ENCODE data around the gene NYNRIN. TPM values are rescaled to one million over a fixed set of nuclear protein-coding genes. Genes with fewer than 3 reads are reported as not detected.

The NYNRIN gene
- total and polyA plus RNA-seq, 2 experiments from 2014 or later: 3.1 to 20.0 TPM

DNA sequence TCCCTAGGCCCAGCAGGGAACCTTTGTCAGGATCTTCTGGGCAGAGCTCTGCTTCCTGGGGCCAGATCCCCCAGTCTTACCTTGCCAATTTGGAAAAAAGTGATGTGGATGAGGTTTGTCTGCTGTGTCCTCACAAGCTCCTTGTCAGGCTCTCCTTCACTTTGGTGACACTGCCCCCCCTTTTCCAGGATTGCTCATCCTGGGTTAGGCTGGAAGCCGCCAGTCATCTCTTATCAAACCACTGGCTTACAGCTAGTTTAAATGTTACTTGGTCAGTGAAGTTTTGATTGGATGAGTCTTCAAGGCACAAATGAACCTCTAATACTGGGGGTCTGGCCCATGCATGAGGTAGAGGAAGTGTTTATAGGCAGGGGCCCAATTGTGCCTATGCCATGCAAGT, 15.3 kb downstream of the NYNRIN start:
- Histone ChIP-seq H3K4me3 (no peak overlapping the region), H3K36me3 (ENCODE audit: insufficient read depth) (no peaks in the 10 kb centered on the region), H3K27ac (ENCODE audit: low read depth) (no peak overlapping the region), H4K20me1 (replicated peaks; ENCODE audit: insufficient read depth) (no peaks in the 10 kb centered on the region), H3K79me2 (replicated peaks; ENCODE audit: insufficient read depth) (no peaks in the 10 kb centered on the region), H3K4me2 (no peak overlapping the region), H3K27me3 (ENCODE audit: insufficient read depth) (no peaks in the 10 kb centered on the region), H3K4me1 (ENCODE audit: insufficient read depth) (no peaks in the 10 kb centered on the region), H3K9me2 (ENCODE audit: insufficient read depth) (no peaks in the 10 kb centered on the region), H2AFZ (no peak overlapping the region), H3F3A (replicated peaks; ENCODE audit: low read depth) (no peaks in the 10 kb centered on the region)
- DNase-seq (ENCODE audit: low spot score): no peak
- ATAC-seq: no peak
- TF ChIP-seq POLR2AphosphoS5 (IDR thresholded peaks at IDR 0.05; ENCODE audit: low read depth): no peak
- TF ChIP-seq CREB1 (CRISPR knock-in tag; IDR thresholded peaks at IDR 0.05; ENCODE audit: low read depth): no peak
- no peak for TF ChIP-seq ZNF114 (CRISPR knock-in tag; IDR thresholded peaks at IDR 0.05)
- TF ChIP-seq EZH2 (IDR thresholded peaks at IDR 0.05; ENCODE audit: low read depth, unreplicated experiment): no peak
- TF ChIP-seq JUNB (IDR thresholded peaks at IDR 0.05; ENCODE audit: unreplicated experiment): no peak
- TF ChIP-seq NANOG (IDR thresholded peaks at IDR 0.05; ENCODE audit: borderline replicate concordance): no peak
- no peak for TF ChIP-seq ZNF331 (CRISPR knock-in tag; IDR thresholded peaks at IDR 0.05; ENCODE audit: low read depth)
- no peak for TF ChIP-seq REST (IDR thresholded peaks at IDR 0.05; ENCODE audit: unreplicated experiment)
- no peak for TF ChIP-seq STAT1 (IDR thresholded peaks at IDR 0.05; ENCODE audit: unreplicated experiment)
- TF ChIP-seq CTCF (conservative IDR thresholded peaks at IDR 0.05; ENCODE audit: low read depth in 2 of 2): no peak
- TF ChIP-seq EZH2phosphoT487 (IDR thresholded peaks at IDR 0.05; ENCODE audit: unreplicated experiment): no peak
- TF ChIP-seq ZNF462 (CRISPR knock-in tag; IDR thresholded peaks at IDR 0.05): no peak
- TF ChIP-seq ETS1 (IDR thresholded peaks at IDR 0.05): no peak
- H3K27ac Mint-ChIP-seq: no peak overlapping the region
- no peak overlapping the region for H3K4me3 Mint-ChIP-seq
- peaks cover 8% of the 10 kb centered on the region for H3K27me3 Mint-ChIP-seq (ENCODE audit: insufficient read depth, low read depth, poor library complexity)
- H3K36me3 Mint-ChIP-seq (ENCODE audit: low read depth): peaks cover 5% of the 10 kb centered on the region; the same call in 1 of the 3 replicates
- H3K9me3 Mint-ChIP-seq: peaks cover 2% of the 10 kb centered on the region; the same call in 1 of the 3 replicates
- H3K4me1 Mint-ChIP-seq: peaks cover 2% of the 10 kb centered on the region; the same call in 1 of the 3 replicates

Measured in GM23338 (cell line).